Upper lobe of left lung (tissue), 6 donors: ENCODE data around the gene VAT1L. TPM values are rescaled to one million over a fixed set of nuclear protein-coding genes. Genes with fewer than 3 reads are reported as not detected.
A peak's percentile ranks its signal among the peaks of the same experiment; 100 is the strongest.

ENCODE experiments used
- ATAC-seq, 2 donors: fragments of 200-7000 bp; cut with Tn5 transposase; one replicate each; pipeline ENCODE4 v1.9.1; 2022; ENCODE audit warnings: mild to moderate bottlenecking in 2 of 2, moderate library complexity in 2 of 2; ENCODE audit not compliant: low FRiP score in 2 of 2
- DNase-seq, 2 donors: peaks; one replicate each; pipeline ENCODE4 v3.0.0-alpha.2; 2019 to 2020
- H3K27ac ChIP-seq, 4 donors: fragments of 200-600 bp; sonication (generic); one replicate each; pipeline ENCODE4 v1.5.1; 2016 to 2019
- H3K27me3 ChIP-seq, 4 donors: fragments of 200-600 bp; sonication (generic); one replicate each; pipeline ENCODE4 v1.5.1; 2017 to 2019
- H3K36me3 ChIP-seq, 4 donors: fragments of 200-600 bp; sonication (generic); one replicate each; pipeline ENCODE4 v1.5.1; 2016 to 2019
- H3K4me1 ChIP-seq, 4 donors: fragments of 200-600 bp; sonication (generic); one replicate each; pipeline ENCODE4 v1.5.1; 2018 to 2019
- H3K4me3 ChIP-seq, 4 donors: fragments of 200-600 bp; sonication (generic); one replicate each; pipeline ENCODE4 v1.5.1; 2017 to 2019; ENCODE audit warnings: mild to moderate bottlenecking in 2 of 4, moderate library complexity in 1 of 4
- H3K9me3 ChIP-seq, 4 donors: fragments of 200-600 bp; sonication (generic); one replicate each; pipeline ENCODE4 v1.5.1; 2018 to 2019
- EP300 ChIP-seq, 4 donors: sonication (generic); formaldehyde crosslinking; IDR thresholded peaks; one replicate each; pipeline ENCODE4 v1.5.1; 2017; ENCODE audit warnings: antibody characterized with exemption in 4 of 4, control low read depth in 2 of 4
- POLR2A ChIP-seq, 4 donors: fragments of 450-650 bp; IDR thresholded peaks; one replicate each; pipeline ENCODE4 v1.5.1; 2016 to 2017; ENCODE audit warnings: antibody characterized with exemption in 4 of 4, mild to moderate bottlenecking in 2 of 4
- POLR2AphosphoS5 ChIP-seq, 2 donors: sonication (generic); formaldehyde crosslinking; IDR thresholded peaks; one replicate each; pipeline ENCODE4 v1.5.1; 2017; ENCODE audit warnings: antibody characterized with exemption in 2 of 2
- WGBS, 2 donors: methylation state at CpG; one replicate each; pipeline ENCODE4 v1.1.5; 2017 to 2018; 5-methylcytosine and 5-hydroxymethylcytosine counted together
- total RNA-seq, 6 donors: library from RNA; depleted of rRNA in 4 of 6; stranded (reverse); fragments of >200 nt in 4 of 6; gene quantifications; one replicate each; pipeline versions ENCODE4 v1.1.0 to v1.2.1, GENCODE V29; 2016 to 2021
- TF ChIP-seq, protein P1 (sequence below), 6 experiments: fragments of 450-650 bp in 4 of 6; fragments of 200-600 bp in 2 of 6; sonication (generic) in 2 of 6; IDR thresholded peaks; one replicate each; pipeline ENCODE4 v1.5.1; 2016 to 2019; ENCODE audit warnings: antibody characterized with exemption in 6 of 6
- donor health status: DM: no; HTN: no; CAD: no; lungs with moderate emphysema.
- donor health status: DM: no; HTN: yes; CAD: no; lungs with severe emphysema.

VAT1L gene
- total RNA-seq, 6 donors from 2014 or later, result under 0.01 to 0.59 (median 0.27) TPM; not detected in 2

DNA sequence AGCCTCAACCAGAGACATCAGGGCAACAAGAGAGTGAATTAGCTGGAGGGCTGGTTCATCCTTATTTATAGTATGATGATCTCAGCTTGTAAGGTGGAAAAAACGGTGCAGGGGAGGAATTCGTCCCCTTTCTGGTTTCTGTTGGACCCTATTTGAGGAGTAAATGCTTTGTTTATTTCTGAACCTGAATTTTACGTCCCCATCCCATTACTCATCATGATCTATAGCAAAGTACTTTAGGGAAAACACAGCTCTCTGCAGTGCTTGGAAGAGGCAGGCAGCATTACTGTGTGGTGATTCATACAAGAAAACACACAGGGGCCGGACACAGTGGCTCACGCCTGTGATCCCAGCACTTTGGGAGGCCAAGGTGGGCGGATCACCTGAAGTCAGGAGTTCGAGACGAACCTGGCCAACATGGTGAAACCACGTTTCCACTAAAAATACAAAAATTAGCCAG, 8.0 kb upstream of the VAT1L start:
- no peaks in the 10 kb centered on the region for H3K27me3 ChIP-seq
- WGBS, 2 donors, result 76 to 85% methylated on average over 9 of the region's 9 CpGs
- no peak overlapping the region for H3K27ac ChIP-seq
- H3K4me1 ChIP-seq, result no peaks in the 10 kb centered on the region
- H3K36me3 ChIP-seq, result no peaks in the 10 kb centered on the region
- DNase-seq (no peak), ATAC-seq (no peak)
- TF ChIP-seq POLR2AphosphoS5 (IDR thresholded peaks at IDR 0.05) (no peak), EP300 (IDR thresholded peaks at IDR 0.05) (no peak), POLR2A (IDR thresholded peaks at IDR 0.05) (no peak)
- TF ChIP-seq, protein P1, sequence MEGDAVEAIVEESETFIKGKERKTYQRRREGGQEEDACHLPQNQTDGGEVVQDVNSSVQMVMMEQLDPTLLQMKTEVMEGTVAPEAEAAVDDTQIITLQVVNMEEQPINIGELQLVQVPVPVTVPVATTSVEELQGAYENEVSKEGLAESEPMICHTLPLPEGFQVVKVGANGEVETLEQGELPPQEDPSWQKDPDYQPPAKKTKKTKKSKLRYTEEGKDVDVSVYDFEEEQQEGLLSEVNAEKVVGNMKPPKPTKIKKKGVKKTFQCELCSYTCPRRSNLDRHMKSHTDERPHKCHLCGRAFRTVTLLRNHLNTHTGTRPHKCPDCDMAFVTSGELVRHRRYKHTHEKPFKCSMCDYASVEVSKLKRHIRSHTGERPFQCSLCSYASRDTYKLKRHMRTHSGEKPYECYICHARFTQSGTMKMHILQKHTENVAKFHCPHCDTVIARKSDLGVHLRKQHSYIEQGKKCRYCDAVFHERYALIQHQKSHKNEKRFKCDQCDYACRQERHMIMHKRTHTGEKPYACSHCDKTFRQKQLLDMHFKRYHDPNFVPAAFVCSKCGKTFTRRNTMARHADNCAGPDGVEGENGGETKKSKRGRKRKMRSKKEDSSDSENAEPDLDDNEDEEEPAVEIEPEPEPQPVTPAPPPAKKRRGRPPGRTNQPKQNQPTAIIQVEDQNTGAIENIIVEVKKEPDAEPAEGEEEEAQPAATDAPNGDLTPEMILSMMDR (IDR thresholded peaks at IDR 0.05), result no peak
- no peak overlapping the region for H3K4me3 ChIP-seq
- H3K9me3 ChIP-seq, result no peaks in the 10 kb centered on the region

DNA sequence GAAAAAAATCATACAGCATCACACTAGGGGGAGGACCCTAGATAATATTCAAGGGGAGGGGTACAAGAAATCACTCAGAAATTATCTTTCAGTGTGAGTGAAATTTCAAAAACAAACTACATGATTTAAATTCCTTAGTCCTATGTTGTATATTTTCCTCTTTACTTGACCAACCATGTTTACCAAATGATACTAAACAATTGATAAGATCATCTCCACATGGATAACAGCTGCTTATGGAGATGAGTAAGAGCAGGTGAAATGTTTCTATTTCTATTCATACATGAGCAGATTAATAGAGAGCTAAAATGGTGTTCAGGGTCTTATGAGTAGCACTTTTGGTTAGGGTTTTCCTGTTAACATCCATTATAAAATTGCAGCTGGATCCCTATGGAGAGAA, 7.3 kb upstream of the VAT1L start:
- no peak overlapping the region for H3K4me3 ChIP-seq
- H3K4me1 ChIP-seq, result no peaks in the 10 kb centered on the region
- H3K36me3 ChIP-seq, result no peaks in the 10 kb centered on the region
- H3K9me3 ChIP-seq, result no peaks in the 10 kb centered on the region
- H3K27me3 ChIP-seq, result no peaks in the 10 kb centered on the region
- ATAC-seq (no peak), DNase-seq (no peak)
- H3K27ac ChIP-seq, result no peak overlapping the region
- TF ChIP-seq POLR2AphosphoS5 (IDR thresholded peaks at IDR 0.05), result no peak

DNA sequence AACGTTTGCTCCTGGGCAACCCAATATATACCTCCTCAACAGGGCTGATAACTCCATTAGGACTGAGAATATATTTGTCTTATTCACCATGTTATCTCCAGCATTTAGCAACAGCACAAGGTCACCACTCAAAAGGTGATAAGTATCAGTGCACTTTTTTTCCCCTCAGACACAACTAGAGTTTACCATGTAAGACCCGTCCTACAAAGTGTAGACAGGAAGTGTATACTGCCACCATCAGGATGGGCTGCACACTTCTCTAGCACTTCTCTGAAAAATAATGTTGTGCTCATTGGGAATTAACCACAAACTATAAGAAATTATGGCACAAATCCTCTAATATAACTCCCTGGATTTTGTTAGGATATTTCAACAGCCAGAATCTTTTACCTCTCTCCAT, 5.7 kb upstream of the VAT1L start:
- H3K4me1 ChIP-seq, result peaks cover 0 to under 1% (median 0%) of the 10 kb centered on the region in 4 donors
- H3K36me3 ChIP-seq, result no peaks in the 10 kb centered on the region
- H3K27ac ChIP-seq, result no peak overlapping the region
- 21 to 24% methylated on average over 2 of the region's 2 CpGs for WGBS, 2 donors
- no peaks in the 10 kb centered on the region for H3K9me3 ChIP-seq
- H3K27me3 ChIP-seq, result no peaks in the 10 kb centered on the region
- DNase-seq, result no peak
- TF ChIP-seq POLR2A (IDR thresholded peaks at IDR 0.05), result no peak
- TF ChIP-seq, protein P1 (IDR thresholded peaks at IDR 0.05), result peak; percentile 10 to 44 (median 31)
- no peak overlapping the region for H3K4me3 ChIP-seq
- peak in 1 of 2 donors; percentile 15 for ATAC-seq

DNA sequence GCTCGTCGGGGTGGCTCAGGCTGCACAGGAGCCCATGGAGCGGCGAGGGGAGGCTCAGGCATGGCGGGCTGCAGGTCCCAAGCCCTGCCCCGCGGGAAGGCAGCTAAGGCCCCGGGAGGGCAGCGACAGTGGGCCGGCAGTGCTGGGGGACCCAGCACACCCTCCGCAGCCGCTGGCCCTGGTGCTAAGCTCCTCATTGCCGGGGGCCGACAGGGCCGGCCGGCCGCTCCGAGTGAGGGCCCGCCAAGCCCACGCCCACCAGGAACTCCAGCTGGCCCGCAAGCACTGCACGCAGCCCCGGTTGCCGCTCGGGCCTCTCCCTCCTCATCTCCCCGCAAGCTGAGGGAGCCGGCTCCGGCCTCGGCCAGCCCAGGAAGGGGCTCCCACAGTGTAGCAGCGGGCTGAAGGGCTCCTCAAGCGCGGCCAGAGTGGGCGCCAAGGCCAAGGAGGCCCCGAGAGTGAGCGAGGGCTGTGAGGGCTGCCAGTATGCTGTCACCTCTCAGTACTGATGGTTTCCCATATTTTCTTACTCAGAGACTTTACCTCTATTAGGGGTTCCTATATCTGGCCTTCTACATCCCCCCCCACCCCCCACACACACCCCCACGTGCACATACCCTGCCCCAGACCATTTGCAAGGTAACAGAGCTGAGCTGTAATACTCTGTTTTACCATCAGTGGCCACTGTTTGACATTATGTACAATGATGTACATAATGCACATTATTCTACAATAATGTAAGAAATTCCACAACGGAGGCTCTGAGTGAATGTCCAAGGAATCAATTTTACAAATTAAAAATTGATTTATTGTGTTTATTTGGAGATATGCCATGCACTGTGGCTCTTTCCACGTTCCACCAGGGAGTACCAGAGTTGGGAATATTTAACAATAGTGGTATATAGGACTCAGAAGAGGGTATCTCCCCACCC, 3.7 kb upstream of the VAT1L start:
- Histone ChIP-seq H3K36me3 (no peaks in the 10 kb centered on the region), H3K4me3 (no peak overlapping the region), H3K27me3 (peaks cover 0 to 20% (median 12%) of the 10 kb centered on the region in 4 donors), H3K27ac (no peak overlapping the region), H3K9me3 (no peaks in the 10 kb centered on the region), H3K4me1 (peaks cover 11 to 17% (median 15%) of the 10 kb centered on the region in 4 donors)
- peak in 1 of 2 donors; percentile 67 for DNase-seq
- no peak for ATAC-seq
- 84 to 87% methylated on average over 15 to 18 of the region's 38 CpGs for WGBS, 2 donors
- TF ChIP-seq POLR2A (IDR thresholded peaks at IDR 0.05) (no peak), POLR2AphosphoS5 (IDR thresholded peaks at IDR 0.05) (no peak), EP300 (IDR thresholded peaks at IDR 0.05) (no peak)
- TF ChIP-seq, protein P1 (IDR thresholded peaks at IDR 0.05), result no peak

DNA sequence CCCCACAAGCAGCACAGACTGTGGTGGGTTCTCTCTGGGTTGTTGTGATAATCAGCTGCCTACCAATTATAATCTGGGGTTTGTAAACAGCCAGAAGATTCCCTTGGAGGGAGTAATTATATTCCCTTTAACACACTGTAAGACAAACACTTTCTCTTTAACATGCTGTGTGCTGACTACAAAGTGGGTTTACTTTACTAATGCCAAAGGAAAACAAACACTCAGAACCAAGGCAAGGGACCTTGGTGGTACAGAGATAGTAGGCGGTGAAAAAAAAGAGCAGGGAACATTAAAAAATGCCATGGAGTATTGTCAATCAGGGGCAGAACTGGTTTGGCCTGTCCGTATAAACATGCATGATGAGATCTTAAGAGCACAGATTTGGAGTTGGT, 3.0 kb upstream of the VAT1L start:
- 69 to 75% methylated on average over 2 of the region's 2 CpGs for WGBS, 2 donors
- H3K4me3 ChIP-seq, result no peak overlapping the region
- no peak overlapping the region for H3K27ac ChIP-seq
- no peaks in the 10 kb centered on the region for H3K9me3 ChIP-seq
- peaks cover 0 to 24% (median 12%) of the 10 kb centered on the region in 4 donors for H3K27me3 ChIP-seq
- peaks cover 11 to 17% (median 15%) of the 10 kb centered on the region in 4 donors for H3K4me1 ChIP-seq
- H3K36me3 ChIP-seq, result no peaks in the 10 kb centered on the region
- TF ChIP-seq, protein P1 (IDR thresholded peaks at IDR 0.05), result no peak
- no peak for TF ChIP-seq POLR2A (IDR thresholded peaks at IDR 0.05)
- DNase-seq, result no peak
- no peak for ATAC-seq
